ENCODE data around the gene FEZ2. TPM values are rescaled to one million over a fixed set of nuclear protein-coding genes. Genes with fewer than 3 reads are reported as not detected.

The FEZ2 gene
- total RNA-seq, 4 donors from 2014 or later = 38.6 to 77.0 (median 46.2) TPM

GRCh38 chr2:36615222-36615621 lies 17.3 kb upstream of the FEZ2 start:
- no peak overlapping the region for H3K4me3 ChIP-seq
- no peaks in the 10 kb centered on the region for H3K27me3 ChIP-seq
- H3K4me1 ChIP-seq = no peaks in the 10 kb centered on the region
- no peak overlapping the region for H3K27ac ChIP-seq
- WGBS, 2 donors (ENCODE audit: low coverage in 1 of 2) = 82 to 97% methylated on average over 3 to 4 of the region's 6 CpGs
- no peak for ATAC-seq
- no peaks in the 10 kb centered on the region for H3K36me3 ChIP-seq
- no peaks in the 10 kb centered on the region for H3K9me3 ChIP-seq
- TF ChIP-seq POLR2A (IDR thresholded peaks at IDR 0.05) (no peak), POLR2AphosphoS5 (IDR thresholded peaks at IDR 0.05) (no peak), EP300 (IDR thresholded peaks at IDR 0.05) (no peak)
- TF ChIP-seq, protein P1, sequence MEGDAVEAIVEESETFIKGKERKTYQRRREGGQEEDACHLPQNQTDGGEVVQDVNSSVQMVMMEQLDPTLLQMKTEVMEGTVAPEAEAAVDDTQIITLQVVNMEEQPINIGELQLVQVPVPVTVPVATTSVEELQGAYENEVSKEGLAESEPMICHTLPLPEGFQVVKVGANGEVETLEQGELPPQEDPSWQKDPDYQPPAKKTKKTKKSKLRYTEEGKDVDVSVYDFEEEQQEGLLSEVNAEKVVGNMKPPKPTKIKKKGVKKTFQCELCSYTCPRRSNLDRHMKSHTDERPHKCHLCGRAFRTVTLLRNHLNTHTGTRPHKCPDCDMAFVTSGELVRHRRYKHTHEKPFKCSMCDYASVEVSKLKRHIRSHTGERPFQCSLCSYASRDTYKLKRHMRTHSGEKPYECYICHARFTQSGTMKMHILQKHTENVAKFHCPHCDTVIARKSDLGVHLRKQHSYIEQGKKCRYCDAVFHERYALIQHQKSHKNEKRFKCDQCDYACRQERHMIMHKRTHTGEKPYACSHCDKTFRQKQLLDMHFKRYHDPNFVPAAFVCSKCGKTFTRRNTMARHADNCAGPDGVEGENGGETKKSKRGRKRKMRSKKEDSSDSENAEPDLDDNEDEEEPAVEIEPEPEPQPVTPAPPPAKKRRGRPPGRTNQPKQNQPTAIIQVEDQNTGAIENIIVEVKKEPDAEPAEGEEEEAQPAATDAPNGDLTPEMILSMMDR (IDR thresholded peaks at IDR 0.05) = no peak

GRCh38 chr2:36613801-36614200 lies 15.8 kb upstream of the FEZ2 start:
- no peak overlapping the region for H3K4me3 ChIP-seq
- 75 to 83% methylated on average over 1 of the region's 1 CpG for WGBS, 2 donors (ENCODE audit: low coverage in 1 of 2)
- H3K27me3 ChIP-seq = no peaks in the 10 kb centered on the region
- H3K9me3 ChIP-seq = no peaks in the 10 kb centered on the region
- TF ChIP-seq EP300 (IDR thresholded peaks at IDR 0.05) = no peak
- H3K36me3 ChIP-seq = no peaks in the 10 kb centered on the region
- no peak overlapping the region for H3K27ac ChIP-seq
- ATAC-seq = no peak
- no peaks in the 10 kb centered on the region for H3K4me1 ChIP-seq

DNA sequence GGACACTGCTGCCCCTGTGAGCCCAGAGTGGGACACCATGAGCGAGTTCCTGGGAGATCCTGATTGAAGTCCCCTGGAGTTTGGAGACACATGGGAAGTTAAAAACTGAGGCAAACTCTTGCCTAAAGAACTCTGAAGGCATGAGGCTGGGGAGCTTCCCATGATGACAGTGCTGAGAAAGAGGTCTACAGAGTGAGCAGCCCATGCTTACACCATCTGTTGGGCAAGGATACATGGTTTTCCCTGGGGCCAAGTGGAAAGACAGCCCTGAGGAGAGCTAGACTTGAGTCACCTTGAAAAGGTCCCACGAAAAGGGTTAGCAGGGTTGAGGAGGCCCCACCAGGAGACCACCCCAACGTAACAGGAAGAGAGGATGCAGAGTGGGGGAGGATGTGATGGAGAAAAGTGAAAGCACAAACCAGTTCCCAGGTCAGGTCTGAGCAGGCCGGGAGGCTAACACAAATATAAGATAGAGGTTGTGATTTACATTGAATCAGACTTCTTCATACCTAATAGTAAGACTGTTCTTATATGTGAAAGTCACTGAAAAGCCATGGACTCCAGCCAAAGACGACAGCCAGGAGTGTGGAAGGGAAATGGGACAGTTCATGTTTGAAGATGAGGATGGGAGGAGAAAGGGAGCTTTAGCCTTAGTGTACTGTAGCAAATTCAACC lies 13.5 kb upstream of the FEZ2 start:
- Histone ChIP-seq H3K4me3 (no peak overlapping the region), H3K27ac (no peak overlapping the region), H3K9me3 (no peaks in the 10 kb centered on the region), H3K27me3 (no peaks in the 10 kb centered on the region), H3K4me1 (no peaks in the 10 kb centered on the region), H3K36me3 (no peaks in the 10 kb centered on the region)
- ATAC-seq = no peak
- 70 to 82% methylated on average over 4 of the region's 5 CpGs for WGBS, 2 donors (ENCODE audit: low coverage in 1 of 2)
- no peak for TF ChIP-seq POLR2A (IDR thresholded peaks at IDR 0.05)
- no peak for TF ChIP-seq POLR2AphosphoS5 (IDR thresholded peaks at IDR 0.05)
- TF ChIP-seq, protein P1 (IDR thresholded peaks at IDR 0.05) = no peak
- TF ChIP-seq EP300 (IDR thresholded peaks at IDR 0.05) = no peak

DNA sequence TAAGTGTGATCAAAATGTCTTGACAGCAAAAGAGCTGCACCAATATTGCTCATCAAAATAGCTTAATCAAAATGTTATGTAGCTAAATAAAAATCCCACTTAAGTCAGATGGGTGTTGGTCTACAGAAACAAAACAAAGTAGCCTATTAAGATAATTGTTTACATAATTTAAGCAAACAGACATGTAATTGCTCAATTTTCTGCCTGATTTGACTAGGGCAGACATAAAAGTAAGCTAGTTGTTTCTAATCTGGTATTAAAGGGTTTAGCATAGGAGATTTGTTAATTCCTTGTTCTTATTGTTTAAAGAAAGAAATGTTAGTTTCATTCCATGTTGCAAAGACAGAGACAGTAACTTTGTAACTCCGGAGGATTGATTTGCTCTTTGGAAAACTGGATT lies 11.5 kb upstream of the FEZ2 start:
- H3K4me1 ChIP-seq = no peaks in the 10 kb centered on the region
- WGBS, 2 donors (ENCODE audit: low coverage in 1 of 2) = 71 to 75% methylated on average over 1 of the region's 1 CpG
- TF ChIP-seq EP300 (IDR thresholded peaks at IDR 0.05) (no peak), POLR2AphosphoS5 (IDR thresholded peaks at IDR 0.05) (no peak), POLR2A (IDR thresholded peaks at IDR 0.05) (no peak)
- TF ChIP-seq, protein P1 (IDR thresholded peaks at IDR 0.05) = no peak
- ATAC-seq = no peak
- H3K9me3 ChIP-seq = no peaks in the 10 kb centered on the region
- no peaks in the 10 kb centered on the region for H3K36me3 ChIP-seq
- H3K27me3 ChIP-seq = no peaks in the 10 kb centered on the region
- H3K4me3 ChIP-seq = no peak overlapping the region
- no peak overlapping the region for H3K27ac ChIP-seq

DNA sequence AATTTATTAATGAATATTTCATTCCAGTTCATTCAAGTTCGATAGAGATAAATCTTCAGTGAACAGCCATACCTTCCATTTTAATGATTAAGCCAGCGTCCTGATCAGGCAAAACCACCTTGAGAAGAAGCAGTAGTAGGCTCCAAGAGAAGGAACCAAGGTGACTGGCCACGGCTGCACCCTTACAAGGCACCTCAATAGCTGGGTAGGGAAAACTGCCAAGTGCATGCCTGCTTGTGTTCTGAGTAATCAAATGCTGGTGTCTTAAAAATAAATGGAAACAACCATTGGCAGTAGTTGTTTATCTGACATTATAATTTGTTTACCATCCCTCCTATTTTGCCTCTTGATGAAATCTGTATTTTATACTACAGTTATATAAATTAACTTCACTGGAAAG lies 10.0 kb upstream of the FEZ2 start:
- H3K36me3 ChIP-seq = no peaks in the 10 kb centered on the region
- H3K27me3 ChIP-seq = no peaks in the 10 kb centered on the region
- no peaks in the 10 kb centered on the region for H3K9me3 ChIP-seq
- WGBS, 2 donors (ENCODE audit: low coverage in 1 of 2) = 91 to 100% methylated on average over 2 to 3 of the region's 3 CpGs
- no peak overlapping the region for H3K27ac ChIP-seq
- no peak for ATAC-seq
- TF ChIP-seq POLR2AphosphoS5 (IDR thresholded peaks at IDR 0.05) (no peak), EP300 (IDR thresholded peaks at IDR 0.05) (no peak), POLR2A (IDR thresholded peaks at IDR 0.05) (no peak)
- TF ChIP-seq, protein P1 (IDR thresholded peaks at IDR 0.05) = no peak
- no peaks in the 10 kb centered on the region for H3K4me1 ChIP-seq
- H3K4me3 ChIP-seq = no peak overlapping the region
